CD14-positive monocyte (primary cell): ENCODE measurements around the gene STRN3. TPM values are rescaled to one million over a fixed set of nuclear protein-coding genes. Genes with fewer than 3 reads are reported as not detected.
"Not testable (repeated sequence)": the region's sequence is repeated elsewhere in the genome, so short reads cannot be mapped to it uniquely, and the experiment has no call there.

Experiments used
- DNase-seq, 3 donors: peaks; one replicate each; pipeline ENCODE4 v3.0.0-alpha.2; 2011 to 2022
- H2AFZ ChIP-seq: 2 replicates; pipeline ENCODE4 v1.6.0; 2012; ENCODE audit warnings: mild to moderate bottlenecking, low read depth, low read length, inconsistent platforms; ENCODE audit not compliant: insufficient read depth, poor library complexity, severe bottlenecking
- H3K27ac ChIP-seq, 2 donors: 1 replicate in 1 of 2; 2 replicates in 1 of 2; pipeline ENCODE4 v1.5.1; 2012 to 2013; ENCODE audit warnings: low read length in 2 of 2, control low read depth in 1 of 2, inconsistent platforms in 1 of 2, low read depth in 1 of 2, mild to moderate bottlenecking in 1 of 2
- H3K27me3 ChIP-seq, 2 donors: one replicate each; pipeline versions ENCODE4 v1.6.0 to v1.6.1; 2011 to 2013; ENCODE audit warnings: low read length in 2 of 2; ENCODE audit not compliant: control insufficient read depth in 2 of 2, insufficient read depth in 2 of 2
- H3K36me3 ChIP-seq, 2 donors: replicated peaks in 1 of 2; 1 replicate in 1 of 2; 2 replicates in 1 of 2; pipeline versions ENCODE4 v1.5.1 to v1.6.1; 2012 to 2013; ENCODE audit warnings: low read length in 2 of 2, control low read depth in 1 of 2, inconsistent platforms in 1 of 2, mild to moderate bottlenecking in 1 of 2; ENCODE audit not compliant: insufficient read depth in 2 of 2, control insufficient read depth in 1 of 2
- H3K4me1 ChIP-seq, 2 donors: 1 replicate in 1 of 2; 2 replicates in 1 of 2; pipeline versions ENCODE4 v1.5.1 to v1.6.1; 2012 to 2013; ENCODE audit warnings: low read length in 2 of 2, control low read depth in 1 of 2, inconsistent platforms in 1 of 2, mild to moderate bottlenecking in 1 of 2, moderate library complexity in 1 of 2; ENCODE audit not compliant: insufficient read depth in 2 of 2, control insufficient read depth in 1 of 2
- H3K4me2 ChIP-seq: replicated peaks from 2 replicates; pipeline ENCODE3; 2012; ENCODE audit warnings: low read length, moderate library complexity, mild to moderate bottlenecking; ENCODE audit not compliant: poor library complexity, severe bottlenecking; ENCODE audit errors: extremely low read depth
- H3K4me3 ChIP-seq, 3 experiments: fragments of 200-600 bp in 1 of 3; sonication (generic) in 1 of 3; replicated peaks in 1 of 3; 1 replicate in 2 of 3; 2 replicates in 1 of 3; pipeline ENCODE4 v1.5.1; 2011 to 2013; ENCODE audit warnings: low read length in 3 of 3, mild to moderate bottlenecking in 3 of 3, control low read depth in 2 of 3, low read depth in 2 of 3, inconsistent platforms in 1 of 3, moderate library complexity in 1 of 3
- H3K79me2 ChIP-seq: 2 replicates; pipeline ENCODE4 v1.6.0; 2012; ENCODE audit warnings: mild to moderate bottlenecking, control low read depth, inconsistent platforms, low read length, moderate library complexity; ENCODE audit not compliant: insufficient read depth
- H3K9ac ChIP-seq: 2 replicates; pipeline ENCODE4 v1.6.0; 2017; ENCODE audit warnings: low read length, mild to moderate bottlenecking; ENCODE audit not compliant: insufficient read depth, poor library complexity, severe bottlenecking
- H3K9me3 ChIP-seq, 2 donors: replicated peaks in 1 of 2; 1 replicate in 1 of 2; 2 replicates in 1 of 2; pipeline versions ENCODE4 v1.5.1 to v1.6.1; 2012 to 2013; ENCODE audit warnings: low read length in 2 of 2, control low read depth in 1 of 2; ENCODE audit not compliant: control insufficient read depth in 1 of 2, insufficient read depth in 1 of 2
- H4K20me1 ChIP-seq: 2 replicates; pipeline ENCODE4 v1.6.0; 2012; ENCODE audit warnings: mild to moderate bottlenecking, low read length, control low read depth, moderate library complexity; ENCODE audit not compliant: insufficient read depth
- H3K27ac Mint-ChIP-seq, 7 donors: one replicate each; pipeline ENCODE4 v1.8.0; 2020; ENCODE audit warnings: mild to moderate bottlenecking in 7 of 7, mixed read lengths in 7 of 7, moderate library complexity in 6 of 7, inconsistent platforms in 2 of 7
- H3K27me3 Mint-ChIP-seq, 3 donors: one replicate each; pipeline ENCODE4 v1.8.0; 2021 to 2022; ENCODE audit warnings: low read depth in 3 of 3, mild to moderate bottlenecking in 3 of 3, mixed read lengths in 3 of 3, moderate library complexity in 3 of 3, inconsistent platforms in 1 of 3
- H3K36me3 Mint-ChIP-seq, 2 donors: one replicate each; pipeline ENCODE4 v1.8.0; 2020; ENCODE audit warnings: mixed read lengths in 2 of 2, inconsistent platforms in 1 of 2, mild to moderate bottlenecking in 1 of 2
- H3K4me1 Mint-ChIP-seq: one replicate; pipeline ENCODE4 v1.8.0; 2020; ENCODE audit warnings: mild to moderate bottlenecking, mixed read lengths
- H3K4me3 Mint-ChIP-seq, 2 donors: one replicate each; pipeline ENCODE4 v1.8.0; 2020; ENCODE audit warnings: mild to moderate bottlenecking in 2 of 2, mixed read lengths in 2 of 2, moderate library complexity in 1 of 2
- H3K9me3 Mint-ChIP-seq, 7 donors: one replicate each; pipeline ENCODE4 v1.8.0; 2020 to 2022; ENCODE audit warnings: mixed read lengths in 7 of 7, mild to moderate bottlenecking in 6 of 7, moderate library complexity in 6 of 7, inconsistent platforms in 2 of 7
- WGBS: methylation state at CpG from one replicate; pipeline ENCODE4 v1.1.5; 2013; ENCODE audit warnings: missing lambda C conversion rate; ENCODE audit not compliant: insufficient coverage; 5-methylcytosine and 5-hydroxymethylcytosine counted together
- intact Hi-C, 2 donors: fragments of 100-400 bp; cut with micrococcal nuclease; formaldehyde crosslinking; loops; one replicate each; pipeline versions ENCODE4 v1.15.0 to v1.15.1; 2023
- polyA plus RNA-seq, 3 donors: library from polyadenylated mRNA; depleted of rRNA in 1 of 3; unstranded in 2 of 3; stranded (reverse) in 1 of 3; fragments of 300-500 nt in 2 of 3; fragments of >200 nt in 1 of 3; fragmentation: Illumina TruSeq in 2 of 3; gene quantifications; 1 replicate in 2 of 3; 2 replicates in 1 of 3; pipeline ENCODE4 v1.2.3, GENCODE V29; 2012 to 2021
- TF ChIP-seq, protein P1 (sequence below): fragments of 200-600 bp; IDR thresholded peaks from one replicate; pipeline ENCODE4 v1.8.0; 2022; ENCODE audit warnings: antibody characterized with exemption, mild to moderate bottlenecking

Gene STRN3
- polyA plus RNA-seq, 3 donors = 1.0 to 12.0 (median 3.8) TPM

DNA sequence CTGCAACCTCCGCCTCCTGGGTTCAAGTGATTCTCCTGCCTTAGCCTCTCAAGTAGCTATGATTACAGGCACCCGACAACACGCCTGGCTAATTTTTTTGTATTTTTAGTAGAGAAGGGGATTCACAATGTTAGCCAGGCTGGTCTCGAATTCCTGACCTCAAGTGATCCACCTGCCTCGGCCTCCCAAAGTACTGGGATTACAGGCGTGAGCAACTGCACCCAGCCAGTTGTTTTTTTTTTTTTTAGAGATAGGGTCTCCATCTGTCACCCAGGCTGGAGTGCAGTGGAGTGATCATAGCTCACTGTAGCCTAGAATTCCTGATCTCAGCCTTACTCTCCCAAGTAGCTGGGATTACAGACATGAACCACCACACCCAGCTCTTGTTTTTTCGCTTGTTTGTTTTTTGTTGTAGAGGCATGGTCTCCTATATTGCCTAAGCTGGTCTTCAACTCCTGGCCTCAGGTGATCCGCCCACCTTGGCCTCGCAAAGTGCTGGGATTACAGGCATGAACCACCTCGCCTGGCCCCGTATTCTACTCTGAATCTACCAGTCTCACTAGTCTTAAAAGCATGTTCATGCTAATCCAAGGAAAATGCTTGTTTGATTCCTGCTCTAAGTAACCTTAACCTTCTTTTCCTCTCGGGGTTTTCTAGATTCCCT lies 31.7 kb upstream of the STRN3 start:
- Histone ChIP-seq H3K27ac (no peak overlapping the region), H3K27me3 (no peaks in the 10 kb centered on the region), H3K79me2 (no peaks in the 10 kb centered on the region), H4K20me1 (no peaks in the 10 kb centered on the region), H3K9me3 (no peaks in the 10 kb centered on the region), H3K9ac (no peak overlapping the region), H2AFZ (no peak overlapping the region), H3K4me1 (peaks cover 5 to 6% of the 10 kb centered on the region in 2 donors), H3K4me2 (no peak overlapping the region), H3K4me3 (no peak overlapping the region), H3K36me3 (no peaks in the 10 kb centered on the region)
- H3K4me3 Mint-ChIP-seq = no peak overlapping the region
- intact Hi-C loops = no loop called here
- no peak for DNase-seq
- peaks cover 0 to 8% (median 1%) of the 10 kb centered on the region in 3 donors for H3K27me3 Mint-ChIP-seq
- TF ChIP-seq, protein P1, sequence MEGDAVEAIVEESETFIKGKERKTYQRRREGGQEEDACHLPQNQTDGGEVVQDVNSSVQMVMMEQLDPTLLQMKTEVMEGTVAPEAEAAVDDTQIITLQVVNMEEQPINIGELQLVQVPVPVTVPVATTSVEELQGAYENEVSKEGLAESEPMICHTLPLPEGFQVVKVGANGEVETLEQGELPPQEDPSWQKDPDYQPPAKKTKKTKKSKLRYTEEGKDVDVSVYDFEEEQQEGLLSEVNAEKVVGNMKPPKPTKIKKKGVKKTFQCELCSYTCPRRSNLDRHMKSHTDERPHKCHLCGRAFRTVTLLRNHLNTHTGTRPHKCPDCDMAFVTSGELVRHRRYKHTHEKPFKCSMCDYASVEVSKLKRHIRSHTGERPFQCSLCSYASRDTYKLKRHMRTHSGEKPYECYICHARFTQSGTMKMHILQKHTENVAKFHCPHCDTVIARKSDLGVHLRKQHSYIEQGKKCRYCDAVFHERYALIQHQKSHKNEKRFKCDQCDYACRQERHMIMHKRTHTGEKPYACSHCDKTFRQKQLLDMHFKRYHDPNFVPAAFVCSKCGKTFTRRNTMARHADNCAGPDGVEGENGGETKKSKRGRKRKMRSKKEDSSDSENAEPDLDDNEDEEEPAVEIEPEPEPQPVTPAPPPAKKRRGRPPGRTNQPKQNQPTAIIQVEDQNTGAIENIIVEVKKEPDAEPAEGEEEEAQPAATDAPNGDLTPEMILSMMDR = no peak
- peaks cover 13% of the 10 kb centered on the region for H3K4me1 Mint-ChIP-seq
- WGBS = 99% methylated on average over 9 of the region's 12 CpGs
- peak overlapping the region in 1 of 7 donors; percentile 75 for H3K27ac Mint-ChIP-seq
- H3K9me3 Mint-ChIP-seq = no peaks in the 10 kb centered on the region
- no peaks in the 10 kb centered on the region for H3K36me3 Mint-ChIP-seq

DNA sequence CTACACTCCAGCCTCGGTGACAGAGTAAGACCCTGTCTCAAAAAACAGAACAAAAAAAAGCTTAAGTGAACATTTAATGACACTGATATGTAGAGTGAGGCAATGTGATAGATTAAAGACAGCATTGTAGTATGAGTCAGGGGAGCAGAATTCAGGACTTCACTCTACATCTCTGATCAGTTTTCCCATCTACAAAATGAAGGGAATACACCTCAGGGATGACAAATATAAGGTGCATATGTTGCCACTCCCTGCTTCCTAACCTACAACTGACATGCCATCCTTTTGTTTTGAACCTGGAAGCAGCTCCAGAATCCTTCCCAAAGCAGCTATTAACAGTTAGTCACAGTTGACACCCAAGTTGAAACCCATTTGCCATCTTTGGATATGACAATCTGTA lies 30.9 kb upstream of the STRN3 start:
- H4K20me1 ChIP-seq = no peaks in the 10 kb centered on the region
- no peak overlapping the region for H3K4me3 ChIP-seq
- H3K36me3 Mint-ChIP-seq = no peaks in the 10 kb centered on the region
- peaks cover 0 to 8% (median 0%) of the 10 kb centered on the region in 3 donors for H3K27me3 Mint-ChIP-seq
- no peaks in the 10 kb centered on the region for H3K79me2 ChIP-seq
- H3K27me3 ChIP-seq = no peaks in the 10 kb centered on the region
- no peak overlapping the region for H3K4me3 Mint-ChIP-seq
- no peak for DNase-seq
- H3K4me1 ChIP-seq = peaks cover 5 to 6% of the 10 kb centered on the region in 2 donors
- no peak overlapping the region for H3K9ac ChIP-seq
- H3K4me1 Mint-ChIP-seq = peaks cover 13% of the 10 kb centered on the region
- H3K27ac Mint-ChIP-seq = peak overlapping the region in 1 of 7 donors; percentile 66
- no peak overlapping the region for H3K27ac ChIP-seq
- H3K36me3 ChIP-seq = no peaks in the 10 kb centered on the region
- intact Hi-C loops = no loop called here
- no peak overlapping the region for H3K4me2 ChIP-seq
- TF ChIP-seq, protein P1 = no peak
- no peaks in the 10 kb centered on the region for H3K9me3 Mint-ChIP-seq
- no peak overlapping the region for H2AFZ ChIP-seq
- no CpG with 5 or more reads among the region's 1 CpG for WGBS
- H3K9me3 ChIP-seq = no peaks in the 10 kb centered on the region

DNA sequence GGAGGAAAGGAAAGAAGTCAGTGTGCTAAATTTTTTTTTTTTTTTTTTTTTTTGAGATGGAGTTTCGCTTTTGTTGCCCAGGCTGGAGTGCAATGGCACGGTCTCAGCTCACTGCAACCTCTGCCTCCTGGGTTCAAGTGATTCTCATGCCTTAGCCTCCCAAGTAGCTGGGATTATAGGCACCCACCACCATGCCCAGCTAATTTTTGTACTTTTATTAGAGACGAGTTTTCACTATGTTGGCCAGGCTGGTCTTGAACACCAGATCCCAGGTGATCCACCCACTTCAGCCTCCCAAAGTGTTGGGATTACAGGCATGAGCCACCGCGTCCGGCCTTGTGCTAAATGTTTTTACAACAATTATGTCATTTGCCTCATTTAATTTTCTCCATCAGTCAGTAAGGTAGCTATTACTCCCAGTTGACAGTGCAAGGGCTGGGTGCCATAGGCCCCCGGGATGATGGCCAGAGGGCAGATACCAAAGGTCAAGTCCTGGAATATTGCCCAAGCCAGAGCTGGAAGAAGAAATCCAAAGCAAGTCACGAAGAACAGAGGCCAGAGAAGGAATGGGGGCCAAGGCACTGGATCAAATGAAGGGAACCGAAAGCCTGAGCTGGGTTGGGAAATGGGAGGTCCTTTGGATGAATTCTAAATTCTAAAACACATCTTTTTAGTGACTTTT lies 26.9 kb upstream of the STRN3 start:
- H3K9ac ChIP-seq, H3K9me3 ChIP-seq, H2AFZ ChIP-seq, H3K9me3 Mint-ChIP-seq, H3K4me2 ChIP-seq, H3K27me3 ChIP-seq, intact Hi-C loops, H3K4me1 ChIP-seq, H3K27ac ChIP-seq, H3K27me3 Mint-ChIP-seq, H3K36me3 Mint-ChIP-seq, H4K20me1 ChIP-seq, DNase-seq, H3K36me3 ChIP-seq, H3K79me2 ChIP-seq, H3K4me3 Mint-ChIP-seq, H3K4me3 ChIP-seq, H3K4me1 Mint-ChIP-seq: not testable (repeated sequence)
- WGBS = 100% methylated on average over 4 of the region's 9 CpGs
- H3K27ac Mint-ChIP-seq = peak overlapping the region in 1 of 7 donors; percentile 74
